GM23338 (cell line): ENCODE data around the gene TENM4. TPM values are rescaled to one million over a fixed set of nuclear protein-coding genes. Genes with fewer than 3 reads are reported as not detected.

Source experiments
- ATAC-seq: fragments of 200-7000 bp; cut with Tn5 transposase; 3 replicates; pipeline ENCODE4 v1.9.1; 2020
- DNase-seq: peaks from one replicate; pipeline ENCODE4 v3.0.0-alpha.2; 2015; ENCODE audit warnings: low spot score
- H2AFZ ChIP-seq: fragments of 200-600 bp; sonication (generic); 2 replicates; pipeline ENCODE4 v1.8.0; 2016; ENCODE audit warnings: antibody characterized with exemption, mild to moderate bottlenecking, moderate library complexity
- H3F3A ChIP-seq: fragments of 200-600 bp; sonication (generic); replicated peaks from 2 replicates; pipeline ENCODE4 v1.8.0; 2017; ENCODE audit warnings: antibody characterized with exemption, mixed run types, low read depth
- H3K27ac ChIP-seq: fragments of 200-600 bp; sonication (generic); 2 replicates; pipeline ENCODE4 v1.6.1; 2016; ENCODE audit warnings: low read depth
- H3K27me3 ChIP-seq: fragments of 200-600 bp; sonication (generic); 2 replicates; pipeline ENCODE4 v1.8.0; 2016; ENCODE audit warnings: mild to moderate bottlenecking, mixed run types, moderate library complexity; ENCODE audit not compliant: insufficient read depth
- H3K36me3 ChIP-seq: fragments of 200-600 bp; sonication (generic); 2 replicates; pipeline ENCODE4 v1.8.0; 2016; ENCODE audit warnings: mild to moderate bottlenecking; ENCODE audit not compliant: insufficient read depth
- H3K4me1 ChIP-seq: fragments of 200-600 bp; sonication (generic); 2 replicates; pipeline ENCODE4 v1.8.0; 2016; ENCODE audit warnings: mild to moderate bottlenecking, moderate library complexity; ENCODE audit not compliant: insufficient read depth
- H3K4me2 ChIP-seq: fragments of 200-600 bp; sonication (generic); 2 replicates; pipeline ENCODE4 v1.7.1; 2017; ENCODE audit warnings: mixed run types
- H3K4me3 ChIP-seq: fragments of 200-600 bp; sonication (generic); 2 replicates; pipeline ENCODE4 v1.6.1; 2016; ENCODE audit warnings: mixed run types
- H3K79me2 ChIP-seq: fragments of 200-600 bp; sonication (generic); replicated peaks from 2 replicates; pipeline ENCODE4 v1.8.0; 2017; ENCODE audit warnings: mild to moderate bottlenecking; ENCODE audit not compliant: insufficient read depth
- H3K9me2 ChIP-seq: fragments of 200-600 bp; sonication (generic); 2 replicates; pipeline ENCODE4 v1.8.0; 2017; ENCODE audit not compliant: insufficient read depth
- H4K20me1 ChIP-seq: fragments of 200-600 bp; sonication (generic); replicated peaks from 2 replicates; pipeline ENCODE4 v1.8.0; 2017; ENCODE audit warnings: mild to moderate bottlenecking; ENCODE audit not compliant: insufficient read depth
- H3K27ac Mint-ChIP-seq: 2 replicates; pipeline ENCODE4 v1.8.0; 2020; ENCODE audit warnings: inconsistent platforms, mild to moderate bottlenecking, moderate library complexity, mixed read lengths
- H3K27me3 Mint-ChIP-seq: 3 replicates; pipeline ENCODE4 v1.8.0; 2022; ENCODE audit warnings: low read depth, mild to moderate bottlenecking, moderate library complexity, mixed read lengths, inconsistent platforms; ENCODE audit not compliant: insufficient read depth, poor library complexity
- H3K36me3 Mint-ChIP-seq: 3 replicates; pipeline ENCODE4 v1.8.0; 2021; ENCODE audit warnings: low read depth, mild to moderate bottlenecking, inconsistent platforms, moderate library complexity, mixed read lengths
- H3K4me1 Mint-ChIP-seq: 3 replicates; pipeline ENCODE4 v1.8.0; 2020; ENCODE audit warnings: mild to moderate bottlenecking, inconsistent platforms, mixed read lengths
- H3K4me3 Mint-ChIP-seq: 3 replicates; pipeline ENCODE4 v1.8.0; 2021; ENCODE audit warnings: moderate library complexity, mild to moderate bottlenecking, inconsistent platforms, mixed read lengths
- H3K9me3 Mint-ChIP-seq: 3 replicates; pipeline ENCODE4 v1.8.0; 2020; ENCODE audit warnings: moderate library complexity, mild to moderate bottlenecking, inconsistent platforms, mixed read lengths
- ETS1 ChIP-seq: IDR thresholded peaks from 2 replicates; pipeline ENCODE4 v1.6.1; 2016; ENCODE audit warnings: antibody characterized with exemption
- EZH2 ChIP-seq: fragments of 200-600 bp; sonication (generic); IDR thresholded peaks from one replicate; pipeline ENCODE4 v1.8.0; 2017; ENCODE audit warnings: antibody characterized with exemption, mild to moderate bottlenecking, low read depth; ENCODE audit not compliant: unreplicated experiment
- EZH2phosphoT487 ChIP-seq: fragments of 200-600 bp; sonication (generic); IDR thresholded peaks from one replicate; pipeline ENCODE4 v1.8.1; 2018; ENCODE audit warnings: antibody characterized with exemption; ENCODE audit not compliant: unreplicated experiment
- JUNB ChIP-seq: IDR thresholded peaks from one replicate; pipeline ENCODE4 v1.6.1; 2016; ENCODE audit warnings: antibody characterized with exemption; ENCODE audit not compliant: unreplicated experiment
- NANOG ChIP-seq: IDR thresholded peaks from 2 replicates; pipeline ENCODE4 v1.6.1; 2016; ENCODE audit warnings: antibody characterized with exemption, borderline replicate concordance
- POLR2AphosphoS5 ChIP-seq: IDR thresholded peaks from 2 replicates; pipeline ENCODE4 v1.6.1; 2016; ENCODE audit warnings: antibody characterized with exemption, low read depth
- REST ChIP-seq: IDR thresholded peaks from one replicate; pipeline ENCODE4 v1.6.1; 2018; ENCODE audit warnings: antibody characterized with exemption; ENCODE audit not compliant: unreplicated experiment
- ZNF114 ChIP-seq: fragments of 250-450 bp; sonication (Bioruptor Pico); IDR thresholded peaks from 2 replicates; pipeline ENCODE4 v1.5.0; 2020; ENCODE audit warnings: mild to moderate bottlenecking, moderate library complexity
- ZNF462 ChIP-seq: fragments of 250-450 bp; sonication (Bioruptor Pico); IDR thresholded peaks from 2 replicates; pipeline ENCODE4 v1.5.0; 2020; ENCODE audit warnings: mild to moderate bottlenecking, moderate library complexity
- polyA plus RNA-seq: library from polyadenylated mRNA; unstranded; fragments of >200 nt; fragmentation: Nextera tagmentation; extraction: Ambion mirVana; gene quantifications from 2 replicates; pipeline ENCODE4 v1.2.1, GENCODE V29; 2016
- total RNA-seq: library from RNA; depleted of rRNA; stranded (reverse); fragments of >200 nt; shearing (Covaris generic); gene quantifications from 2 replicates; pipeline ENCODE4 v1.2.3, GENCODE V29; 2014

Gene TENM4
- total and polyA plus RNA-seq, 2 experiments from 2014 or later: 7.3 TPM

GRCh38 chr11:79331203-79331901 lies 109.5 kb downstream of the TENM4 start:
- Histone ChIP-seq H4K20me1 (no peaks in the 10 kb centered on the region), H3K27ac (no peak overlapping the region), H3K9me2 (0 out of 2 replicates have a peak, but pooled peaks cover 6% of the 10 kb centered on the region), H3K4me1 (peaks cover 18% of the 10 kb centered on the region), H3K79me2 (no peaks in the 10 kb centered on the region), H3K4me2 (peak overlapping the region; percentile 67), H3K27me3 (no peaks in the 10 kb centered on the region), H3F3A (no peaks in the 10 kb centered on the region), H2AFZ (0 out of 2 replicates have a peak overlapping the region, but pooled peaks have one; percentile 56), H3K36me3 (no peaks in the 10 kb centered on the region), H3K4me3 (no peak overlapping the region)
- H3K4me1 Mint-ChIP-seq: peaks cover 35% of the 10 kb centered on the region
- no peak overlapping the region for H3K4me3 Mint-ChIP-seq
- H3K36me3 Mint-ChIP-seq: no peaks in the 10 kb centered on the region
- H3K9me3 Mint-ChIP-seq: no peaks in the 10 kb centered on the region
- DNase-seq (peak; percentile 2), ATAC-seq (peak; percentile 62)
- H3K27ac Mint-ChIP-seq: no peak overlapping the region
- H3K27me3 Mint-ChIP-seq: peaks cover 4% of the 10 kb centered on the region
- TF ChIP-seq ZNF462 (no peak), POLR2AphosphoS5 (no peak), ZNF114 (CRISPR knock-in tag) (no peak)

GRCh38 chr11:79330651-79331050 lies 110.2 kb downstream of the TENM4 start:
- Histone ChIP-seq H3K4me2 (no peak overlapping the region), H3K27ac (no peak overlapping the region), H3K4me3 (no peak overlapping the region), H3K79me2 (no peaks in the 10 kb centered on the region), H3K27me3 (no peaks in the 10 kb centered on the region), H3K4me1 (peaks cover 18% of the 10 kb centered on the region), H3K9me2 (0 out of 2 replicates have a peak, but pooled peaks cover 9% of the 10 kb centered on the region), H3K36me3 (no peaks in the 10 kb centered on the region), H4K20me1 (no peaks in the 10 kb centered on the region), H3F3A (no peaks in the 10 kb centered on the region), H2AFZ (no peak overlapping the region)
- peaks cover 4% of the 10 kb centered on the region for H3K27me3 Mint-ChIP-seq
- no peaks in the 10 kb centered on the region for H3K36me3 Mint-ChIP-seq
- H3K9me3 Mint-ChIP-seq: no peaks in the 10 kb centered on the region
- DNase-seq (no peak), ATAC-seq (no peak)
- peaks cover 35% of the 10 kb centered on the region for H3K4me1 Mint-ChIP-seq
- no peak overlapping the region for H3K4me3 Mint-ChIP-seq
- H3K27ac Mint-ChIP-seq: peak overlapping the region; percentile 26; the same call in 1 of the 2 replicates
- no peak for TF ChIP-seq ETS1
- no peak for TF ChIP-seq NANOG
- TF ChIP-seq EZH2phosphoT487: no peak
- no peak for TF ChIP-seq ZNF114 (CRISPR knock-in tag)
- TF ChIP-seq POLR2AphosphoS5: no peak
- TF ChIP-seq REST: no peak
- no peak for TF ChIP-seq JUNB
- no peak for TF ChIP-seq EZH2
